GM12874 (cell line): ENCODE results near the gene LRPAP1.

ENCODE experiments used
- TF ChIP-seq, protein P1 (sequence below): IDR thresholded peaks from 2 replicates; pipeline ENCODE4 v1.5.1; 2011; ENCODE audit warnings: low read depth, mild to moderate bottlenecking, control low read depth, low read length, moderate library complexity; ENCODE audit not compliant: insufficient read depth

The LRPAP1 gene

DNA sequence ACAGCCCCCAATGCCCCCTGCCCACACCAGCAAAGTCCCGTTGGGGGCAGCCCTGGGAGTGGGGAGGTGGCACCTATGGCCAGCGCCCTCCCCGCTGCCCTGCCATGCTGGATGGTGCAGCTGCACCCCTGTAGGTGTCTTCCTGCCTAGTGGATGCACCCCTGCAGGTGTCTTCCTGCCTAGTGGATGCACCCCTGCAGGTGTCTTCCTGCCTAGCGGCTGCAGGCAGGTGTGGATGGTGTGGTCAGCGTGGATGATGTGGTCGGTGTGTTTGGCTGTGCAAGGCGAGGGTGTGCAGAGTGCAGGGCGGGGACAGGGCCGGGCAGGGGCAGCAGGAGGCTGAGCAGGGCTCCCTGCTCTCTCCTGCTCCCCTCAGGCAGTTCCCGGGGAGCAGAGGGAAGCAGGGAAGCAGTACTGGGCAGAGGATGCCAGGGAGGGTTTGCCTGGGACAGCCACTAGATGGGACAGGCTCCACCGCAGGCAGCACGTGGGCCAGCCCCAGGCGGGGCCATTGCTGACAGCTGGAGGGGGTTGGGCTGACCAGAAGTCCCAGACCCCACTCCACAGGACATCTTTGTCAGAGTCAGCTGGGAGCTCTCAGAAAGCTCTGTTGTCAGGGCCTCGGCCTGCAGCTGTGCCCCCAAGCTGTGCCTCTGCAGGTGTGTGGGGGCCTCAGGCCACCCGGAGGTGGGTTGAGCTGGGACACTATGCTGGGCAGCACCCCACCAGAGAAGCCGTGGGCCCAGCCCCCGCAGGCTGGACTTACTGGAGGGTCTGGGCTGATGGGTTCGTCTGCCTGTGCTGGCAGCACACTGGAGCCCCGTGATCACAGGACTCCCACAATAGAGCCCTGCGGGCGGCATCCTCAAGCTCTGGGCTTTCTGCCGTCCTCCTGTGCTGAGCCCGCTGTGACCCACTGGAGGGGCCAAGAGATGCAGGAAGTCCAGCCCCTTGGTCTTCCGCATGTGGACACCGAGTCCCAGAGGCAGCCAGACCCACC is 45.4 kb downstream of the LRPAP1 start:
- TF ChIP-seq, protein P1, sequence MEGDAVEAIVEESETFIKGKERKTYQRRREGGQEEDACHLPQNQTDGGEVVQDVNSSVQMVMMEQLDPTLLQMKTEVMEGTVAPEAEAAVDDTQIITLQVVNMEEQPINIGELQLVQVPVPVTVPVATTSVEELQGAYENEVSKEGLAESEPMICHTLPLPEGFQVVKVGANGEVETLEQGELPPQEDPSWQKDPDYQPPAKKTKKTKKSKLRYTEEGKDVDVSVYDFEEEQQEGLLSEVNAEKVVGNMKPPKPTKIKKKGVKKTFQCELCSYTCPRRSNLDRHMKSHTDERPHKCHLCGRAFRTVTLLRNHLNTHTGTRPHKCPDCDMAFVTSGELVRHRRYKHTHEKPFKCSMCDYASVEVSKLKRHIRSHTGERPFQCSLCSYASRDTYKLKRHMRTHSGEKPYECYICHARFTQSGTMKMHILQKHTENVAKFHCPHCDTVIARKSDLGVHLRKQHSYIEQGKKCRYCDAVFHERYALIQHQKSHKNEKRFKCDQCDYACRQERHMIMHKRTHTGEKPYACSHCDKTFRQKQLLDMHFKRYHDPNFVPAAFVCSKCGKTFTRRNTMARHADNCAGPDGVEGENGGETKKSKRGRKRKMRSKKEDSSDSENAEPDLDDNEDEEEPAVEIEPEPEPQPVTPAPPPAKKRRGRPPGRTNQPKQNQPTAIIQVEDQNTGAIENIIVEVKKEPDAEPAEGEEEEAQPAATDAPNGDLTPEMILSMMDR = no peak

DNA sequence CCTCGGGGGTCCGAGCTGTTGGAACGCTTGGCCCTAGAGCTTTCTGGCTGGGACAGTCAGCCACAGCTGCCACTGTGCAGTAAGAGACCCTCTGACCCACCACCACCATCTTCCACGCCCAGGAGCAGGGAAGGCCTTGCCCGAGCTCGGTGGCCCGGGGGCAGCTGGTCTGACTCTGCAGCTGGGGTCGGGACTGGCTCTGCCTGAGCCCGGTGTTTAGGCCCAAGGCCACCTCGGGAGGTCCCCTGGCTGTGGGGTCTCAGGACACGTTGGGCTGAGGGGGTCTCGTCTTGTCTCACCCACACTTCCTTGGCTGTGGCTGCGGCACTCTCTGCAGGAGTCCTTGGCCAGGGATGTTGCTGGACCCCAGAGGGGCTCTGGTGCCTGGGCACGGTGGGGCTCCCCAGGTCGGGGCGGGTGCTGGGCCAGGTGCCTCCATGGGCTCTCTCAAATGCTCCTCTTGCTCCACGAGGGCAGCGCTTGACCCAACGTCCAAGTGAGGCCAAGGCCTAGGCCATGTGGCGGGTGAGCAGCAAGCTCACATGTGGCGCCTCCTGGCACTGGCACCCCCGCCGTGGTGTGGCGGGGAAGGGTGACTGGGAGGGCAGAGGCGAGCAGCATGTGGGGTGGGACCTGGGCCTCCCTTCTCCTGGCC is 46.2 kb downstream of the LRPAP1 start:
- TF ChIP-seq, protein P1 = no peak

DNA sequence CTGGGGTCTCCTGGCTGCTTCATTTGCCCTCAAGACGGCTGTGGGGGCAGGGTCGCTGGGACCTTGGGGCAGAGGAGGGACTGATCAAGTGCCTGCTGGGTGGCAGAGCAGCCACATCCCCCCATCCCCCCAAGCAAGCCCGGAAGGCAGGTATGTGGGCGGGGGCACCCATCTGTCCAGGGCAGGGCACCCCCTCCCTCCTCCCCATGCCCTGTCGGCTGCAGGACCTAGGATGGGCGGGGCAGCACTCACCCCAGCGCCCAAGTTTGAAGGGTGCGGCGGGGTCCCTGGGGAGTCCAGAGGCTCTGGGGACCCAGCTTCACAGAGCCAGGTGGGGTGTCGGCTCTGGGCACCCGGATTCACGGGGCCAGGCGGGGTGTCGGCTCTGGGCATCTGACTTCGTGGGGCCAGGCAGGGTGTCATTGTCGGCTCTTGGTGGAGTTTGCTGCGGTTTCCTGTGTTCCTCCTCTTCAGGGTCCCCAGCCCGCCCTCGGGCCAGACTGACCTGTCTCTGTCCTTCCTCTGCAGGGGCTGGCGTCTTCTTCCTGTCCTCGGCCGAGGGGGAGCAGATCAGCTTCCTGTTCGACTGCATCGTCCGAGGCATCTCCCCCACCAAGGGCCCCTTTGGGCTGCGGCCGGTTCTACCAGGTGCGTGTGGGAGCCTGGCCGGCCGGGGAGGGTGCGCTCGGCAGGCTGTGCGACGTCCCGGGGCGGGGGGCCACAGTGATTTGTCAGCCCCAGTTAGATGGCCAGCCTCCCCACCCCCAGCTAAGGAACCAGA is 47.0 kb downstream of the LRPAP1 start:
- TF ChIP-seq, protein P1 = no peak

DNA sequence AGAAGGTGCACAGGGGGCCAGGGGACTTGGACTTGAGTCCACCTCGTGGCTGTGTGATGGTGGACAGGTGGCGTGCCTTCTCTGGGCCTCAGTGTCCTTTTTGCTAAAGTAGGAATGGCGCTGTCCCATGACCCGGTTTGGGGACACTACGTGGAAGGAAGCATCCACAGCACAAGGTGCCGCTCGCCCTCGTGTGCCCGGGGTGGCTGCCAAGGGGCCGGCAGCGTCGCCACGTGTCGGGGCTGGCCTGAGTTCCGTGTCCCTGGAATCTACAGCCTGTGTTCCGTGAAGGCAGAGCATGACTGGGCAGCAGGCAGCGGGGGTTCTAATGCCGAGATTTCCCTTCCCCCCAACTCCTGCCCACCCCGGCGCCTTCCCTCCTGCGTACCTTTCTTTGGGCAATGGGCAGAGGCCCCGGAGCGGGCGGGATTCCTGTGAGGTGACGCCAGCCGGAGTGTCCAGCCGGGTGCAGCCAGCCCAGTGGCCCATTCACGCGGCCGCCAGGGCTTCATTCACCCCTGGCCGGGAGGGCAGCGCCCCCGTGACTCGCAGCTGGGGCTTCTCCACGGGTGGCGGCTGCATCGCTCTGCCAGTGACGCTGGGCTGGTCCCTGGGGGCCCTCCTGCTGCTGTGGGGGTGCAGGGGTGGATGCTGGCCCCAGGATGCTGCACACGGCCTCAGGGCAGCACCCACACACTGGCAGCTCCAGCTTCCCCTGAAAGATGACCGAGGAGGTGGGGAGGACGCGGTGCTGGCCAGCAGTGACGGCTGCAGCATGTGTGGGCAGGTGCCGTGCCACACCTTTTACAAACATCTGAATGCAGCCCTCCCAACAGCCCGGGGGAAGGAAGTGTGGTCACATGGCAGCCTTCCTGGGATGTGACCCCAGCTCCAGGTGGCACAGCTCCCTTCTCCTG is 47.9 kb downstream of the LRPAP1 start:
- TF ChIP-seq, protein P1 = no peak

DNA sequence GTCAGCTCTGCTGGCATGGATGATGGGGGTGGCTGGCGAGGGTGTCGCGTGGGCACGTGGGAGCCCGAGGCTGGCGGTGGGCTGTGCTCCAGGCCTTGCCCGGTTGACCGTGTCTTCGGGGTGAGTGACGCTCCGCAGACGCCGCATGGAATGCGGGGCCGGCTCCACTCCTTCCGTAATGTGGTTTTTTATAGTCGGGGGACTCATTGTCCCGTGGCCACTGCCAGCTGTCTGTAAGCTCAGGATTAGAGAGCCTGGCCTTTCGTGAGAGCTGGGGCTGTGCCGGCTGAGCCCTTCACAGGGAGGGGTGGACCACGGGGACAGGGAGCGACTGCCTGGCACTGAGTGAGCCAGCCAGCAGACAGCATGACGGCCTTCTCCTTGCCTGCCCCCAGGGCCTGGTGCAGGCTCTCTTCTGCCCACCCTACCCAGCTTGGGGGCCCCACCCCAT is 48.7 kb downstream of the LRPAP1 start:
- TF ChIP-seq, protein P1 = no peak

DNA sequence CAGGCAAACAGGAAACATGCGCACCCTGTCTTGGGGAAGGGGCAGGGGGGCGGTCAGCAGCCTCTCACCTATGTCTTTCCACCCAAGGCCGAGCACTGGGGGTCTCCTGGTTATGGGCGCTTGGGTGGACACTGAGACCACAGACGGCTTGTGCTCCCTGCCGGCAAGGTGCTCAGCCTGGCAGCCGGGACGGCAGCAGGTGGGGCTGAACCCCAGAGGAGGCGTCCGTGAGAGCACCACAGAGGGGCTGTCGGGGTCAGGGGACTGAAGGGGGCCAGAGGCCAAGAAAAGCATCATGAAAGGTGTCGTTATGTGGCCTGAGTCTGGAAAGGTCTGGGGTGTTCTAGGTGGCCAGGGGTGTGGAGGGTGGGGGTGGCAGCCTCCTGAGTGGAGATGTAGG is 49.5 kb downstream of the LRPAP1 start:
- TF ChIP-seq, protein P1 = no peak
